NOMO-1 treated with DMSO at 0.1 percent for 48 hours (cell line): ENCODE data around the gene ALPL.
"Not testable (repeated sequence)": the region's sequence is repeated elsewhere in the genome, so short reads cannot be mapped to it uniquely, and the experiment has no call there.

ENCODE experiments used
- DNase-seq: peaks from one replicate; lab custom pipeline; 2025; ENCODE audit not compliant: unreplicated experiment; lab: John Stamatoyannopoulos, UW

The ALPL gene

GRCh38 chr1:21507511-21508270 is 1.5 kb upstream of the ALPL start:
- no peak for DNase-seq

GRCh38 chr1:21508580-21509350 is 458 bp upstream of the ALPL start:
- DNase-seq = peak; percentile 23

- DNase-seq = no peak
These were observed 880 bp downstream of the ALPL start for GRCh38 chr1:21510113-21510493.

- no peak for DNase-seq
These were observed 1.8 kb downstream of the ALPL start for GRCh38 chr1:21510885-21511578.

GRCh38 chr1:21511579-21512522 is 2.6 kb downstream of the ALPL start:
- DNase-seq = no peak

- DNase-seq = no peak
These were observed 5.0 kb downstream of the ALPL start for GRCh38 chr1:21514245-21514644.

GRCh38 chr1:21517161-21517589 is 8.0 kb downstream of the ALPL start:
- DNase-seq = no peak

GRCh38 chr1:21517660-21518480 is 8.6 kb downstream of the ALPL start:
- no peak for DNase-seq

- no peak for DNase-seq
These were observed 9.7 kb downstream of the ALPL start for GRCh38 chr1:21518774-21519455.

GRCh38 chr1:21519486-21520070 is 10.4 kb downstream of the ALPL start:
- not testable (repeated sequence) for DNase-seq

GRCh38 chr1:21520899-21521716 is 11.9 kb downstream of the ALPL start:
- peak; percentile 21 for DNase-seq

GRCh38 chr1:21521717-21522060 is 12.5 kb downstream of the ALPL start:
- DNase-seq = no peak

GRCh38 chr1:21522525-21523038 is 13.4 kb downstream of the ALPL start:
- DNase-seq = no peak

GRCh38 chr1:21523297-21523813 is 14.1 kb downstream of the ALPL start:
- DNase-seq = no peak

- no peak for DNase-seq
These were observed 15.0 kb downstream of the ALPL start for GRCh38 chr1:21524220-21524619.

- DNase-seq = no peak
These were observed 15.6 kb downstream of the ALPL start for GRCh38 chr1:21524686-21525339.

- DNase-seq = no peak
These were observed 16.1 kb downstream of the ALPL start for GRCh38 chr1:21525340-21525717.
